Adrenal gland (tissue), 12 donors: ENCODE data around the gene BLTP3B. TPM values are rescaled to one million over a fixed set of nuclear protein-coding genes. Genes with fewer than 3 reads are reported as not detected.

Source experiments
- DNase-seq, 7 donors: peaks; one replicate each; pipeline ENCODE4 v3.0.0-alpha.2; 2019 to 2020
- H3K27ac ChIP-seq, 5 donors: fragments of 200-600 bp; sonication (generic) in 4 of 5; 1 replicate in 3 of 5; 2 replicates in 2 of 5; pipeline versions ENCODE4 v1.5.1 to v1.8.0; 2016 to 2020; ENCODE audit warnings: mild to moderate bottlenecking in 1 of 5
- H3K27me3 ChIP-seq: fragments of 200-600 bp; 2 replicates; pipeline ENCODE4 v1.8.0; 2021
- H3K36me3 ChIP-seq, 2 donors: fragments of 200-600 bp; replicated peaks in 1 of 2; 1 replicate in 1 of 2; 2 replicates in 1 of 2; pipeline versions ENCODE4 v1.5.1 to v1.8.0; 2018 to 2022
- H3K4me1 ChIP-seq, 2 donors: fragments of 200-600 bp; replicated peaks in 1 of 2; 1 replicate in 1 of 2; 2 replicates in 1 of 2; pipeline versions ENCODE4 v1.5.1 to v1.8.0; 2018 to 2021
- H3K4me3 ChIP-seq, 4 donors: fragments of 200-600 bp; sonication (generic) in 3 of 4; one replicate each; pipeline ENCODE4 v1.5.1; 2016 to 2018
- H3K9me3 ChIP-seq, 3 donors: fragments of 200-600 bp; sonication (generic) in 1 of 3; replicated peaks in 1 of 3; 1 replicate in 2 of 3; 2 replicates in 1 of 3; pipeline versions ENCODE4 v1.5.1 to v1.8.0; 2016 to 2021
- POLR2A ChIP-seq, 2 donors: fragments of 450-650 bp; IDR thresholded peaks; one replicate each; pipeline ENCODE4 v1.6.1; 2017; ENCODE audit warnings: antibody characterized with exemption in 2 of 2, mild to moderate bottlenecking in 2 of 2, moderate library complexity in 1 of 2
- WGBS, 4 donors: extraction: QIAGEN DNeasy Blood & Tissue Kit in 2 of 4; methylation state at CpG; one replicate each; pipeline versions ENCODE4 v1.1.5 to v1.1.7; 2013 to 2017; 5-methylcytosine and 5-hydroxymethylcytosine counted together
- intact Hi-C, 2 donors: fragments of 100-400 bp; cut with DNase I; formaldehyde crosslinking; loops; one replicate each; pipeline versions ENCODE4 v1.14.1 to v1.15.0; 2022 to 2023
- polyA plus RNA-seq, 3 donors: library from polyadenylated mRNA; stranded (reverse); fragments of 200-250 nt in 2 of 3; fragments of 350-450 nt in 1 of 3; fragmentation: Illumina TruSeq in 1 of 3; extraction: RNeasy Lipid Tissue Mini Kit (QIAGEN cat#74804) in 1 of 3; gene quantifications; one replicate each; pipeline ENCODE4 v1.2.3, GENCODE V29; 2013 to 2014
- total RNA-seq, 9 donors: library from RNA; depleted of rRNA in 4 of 9; stranded (reverse); fragments of >200 nt in 4 of 9; fragments of 120-200 nt in 1 of 9; fragmentation: NEBNext Ultra II Directional in 1 of 9; extraction: Animal tissue kit (Norgen Biotek cat#: 25700) in 1 of 9; gene quantifications; one replicate each; pipeline versions ENCODE4 v1.1.0 to v1.2.4, GENCODE V29; 2013 to 2023
- TF ChIP-seq, protein P1 (sequence below), 6 experiments: fragments of 450-650 bp in 4 of 6; fragments of 200-600 bp in 2 of 6; sonication (generic) in 1 of 6; IDR thresholded peaks; 1 replicate in 5 of 6; 2 replicates in 1 of 6; pipeline versions ENCODE4 v1.5.1 to v1.8.0; 2016 to 2021; ENCODE audit warnings: antibody characterized with exemption in 6 of 6, mild to moderate bottlenecking in 2 of 6, moderate library complexity in 1 of 6
- donor health status: healthy with polysubstance abuse.
- donor health status: Bipolar disorder and iron deficiency.
- donor health status: DM: yes; HTN: yes; CAD: no.
- donor health status: DM: no; HTN: no; CAD: no.
- donor health status: DM: no; HTN: no; CAD: no.
- donor health status: DM: yes; HTN: yes; CAD: no.

BLTP3B gene
- total and polyA plus RNA-seq, 12 donors = 6.0 to 50.2 (median 35.6) TPM

DNA sequence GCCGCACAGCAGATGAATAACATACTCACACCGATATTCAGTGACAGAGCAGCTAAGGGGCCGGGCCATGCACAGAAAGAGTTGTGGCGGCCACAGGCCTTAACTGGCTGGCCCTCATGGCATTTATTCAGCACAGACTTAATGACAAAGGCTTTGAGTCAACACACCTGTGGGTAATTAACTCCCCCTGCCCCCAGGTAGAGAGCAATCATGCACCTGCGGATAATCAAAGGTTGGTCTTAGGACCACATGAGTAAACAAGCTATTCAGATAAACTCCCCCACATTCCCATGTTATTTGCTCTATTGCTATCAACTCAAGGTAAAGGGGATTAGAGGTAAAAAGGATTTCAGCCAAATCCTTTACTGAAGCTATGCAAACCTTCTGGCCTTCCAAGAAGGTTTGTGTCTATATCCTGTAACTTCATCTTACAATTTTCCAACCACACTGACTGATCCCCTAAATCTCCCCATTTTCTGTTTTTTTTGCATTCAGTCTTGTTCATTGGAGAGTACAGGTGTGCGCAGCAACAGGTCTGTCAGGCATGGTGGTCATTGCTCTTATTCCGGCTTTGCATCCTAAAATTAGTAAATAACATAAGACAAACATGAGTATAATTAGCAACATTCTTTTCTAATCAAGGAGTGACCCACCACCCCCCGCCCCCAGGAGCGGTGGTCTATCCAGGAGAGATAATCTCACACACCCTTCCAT is 16.9 kb upstream of the BLTP3B start:
- H3K27me3 ChIP-seq = no peaks in the 10 kb centered on the region
- H3K4me3 ChIP-seq = no peak overlapping the region
- DNase-seq = no peak
- no peaks in the 10 kb centered on the region for H3K9me3 ChIP-seq
- intact Hi-C loops = no loop called here
- H3K36me3 ChIP-seq = no peaks in the 10 kb centered on the region
- WGBS, 4 donors = 94 to 98% (median 96%) methylated on average over 8 to 9 of the region's 9 CpGs
- no peak overlapping the region for H3K27ac ChIP-seq
- TF ChIP-seq POLR2A (IDR thresholded peaks at IDR 0.05) = no peak
- TF ChIP-seq, protein P1, sequence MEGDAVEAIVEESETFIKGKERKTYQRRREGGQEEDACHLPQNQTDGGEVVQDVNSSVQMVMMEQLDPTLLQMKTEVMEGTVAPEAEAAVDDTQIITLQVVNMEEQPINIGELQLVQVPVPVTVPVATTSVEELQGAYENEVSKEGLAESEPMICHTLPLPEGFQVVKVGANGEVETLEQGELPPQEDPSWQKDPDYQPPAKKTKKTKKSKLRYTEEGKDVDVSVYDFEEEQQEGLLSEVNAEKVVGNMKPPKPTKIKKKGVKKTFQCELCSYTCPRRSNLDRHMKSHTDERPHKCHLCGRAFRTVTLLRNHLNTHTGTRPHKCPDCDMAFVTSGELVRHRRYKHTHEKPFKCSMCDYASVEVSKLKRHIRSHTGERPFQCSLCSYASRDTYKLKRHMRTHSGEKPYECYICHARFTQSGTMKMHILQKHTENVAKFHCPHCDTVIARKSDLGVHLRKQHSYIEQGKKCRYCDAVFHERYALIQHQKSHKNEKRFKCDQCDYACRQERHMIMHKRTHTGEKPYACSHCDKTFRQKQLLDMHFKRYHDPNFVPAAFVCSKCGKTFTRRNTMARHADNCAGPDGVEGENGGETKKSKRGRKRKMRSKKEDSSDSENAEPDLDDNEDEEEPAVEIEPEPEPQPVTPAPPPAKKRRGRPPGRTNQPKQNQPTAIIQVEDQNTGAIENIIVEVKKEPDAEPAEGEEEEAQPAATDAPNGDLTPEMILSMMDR (IDR thresholded peaks at IDR 0.05) = no peak
- H3K4me1 ChIP-seq = peaks cover 6 to 13% of the 10 kb centered on the region in 2 donors

DNA sequence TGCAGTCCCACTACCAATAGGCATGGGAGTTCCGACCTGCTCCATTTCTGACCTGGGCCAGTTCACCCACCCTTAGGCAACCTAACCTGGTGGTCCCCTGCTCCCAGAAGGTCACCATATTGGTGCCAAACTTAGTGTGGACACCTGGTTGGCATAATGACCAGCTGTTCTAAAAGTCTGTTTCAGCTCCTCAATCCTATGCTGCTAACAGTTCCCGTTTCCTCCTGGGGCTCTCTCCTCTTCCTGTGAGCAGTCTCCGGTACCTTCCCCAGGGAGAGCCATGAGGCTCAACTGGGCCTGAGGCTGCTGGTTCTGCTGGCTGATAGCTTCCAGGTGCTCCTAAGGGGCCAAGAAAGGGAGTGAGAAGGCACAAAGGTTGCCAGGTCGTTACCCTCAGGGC is 15.9 kb upstream of the BLTP3B start:
- no peaks in the 10 kb centered on the region for H3K9me3 ChIP-seq
- WGBS, 4 donors = 90 to 100% (median 91%) methylated on average over 3 to 4 of the region's 4 CpGs
- H3K27me3 ChIP-seq = no peaks in the 10 kb centered on the region
- intact Hi-C loops = no loop called here
- peaks cover 3% of the 10 kb centered on the region in 2 donors for H3K4me1 ChIP-seq
- no peak for DNase-seq
- H3K36me3 ChIP-seq = no peaks in the 10 kb centered on the region
- no peak overlapping the region for H3K27ac ChIP-seq
- TF ChIP-seq POLR2A (IDR thresholded peaks at IDR 0.05) = no peak
- TF ChIP-seq, protein P1 (IDR thresholded peaks at IDR 0.05) = no peak
- H3K4me3 ChIP-seq = no peak overlapping the region

DNA sequence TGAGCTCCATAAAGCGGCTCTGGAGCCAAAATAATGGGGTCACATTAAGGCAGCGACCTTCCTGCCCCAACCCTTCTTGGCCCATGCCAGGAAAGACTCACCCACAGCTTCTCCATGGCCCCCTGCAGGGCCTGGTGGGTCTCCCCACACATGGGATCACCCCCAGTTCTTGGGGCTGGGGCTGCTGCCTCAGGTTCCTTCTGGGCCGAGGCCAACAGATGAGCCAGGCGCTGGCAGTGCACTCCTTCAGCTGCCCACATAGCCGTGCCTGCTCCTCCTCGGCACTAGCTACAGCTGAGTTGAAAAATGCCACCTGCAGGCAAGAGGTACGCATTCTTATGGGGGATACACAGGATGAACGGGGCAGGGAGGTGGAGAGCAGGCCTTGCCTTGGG is 14.8 kb upstream of the BLTP3B start:
- no peaks in the 10 kb centered on the region for H3K36me3 ChIP-seq
- intact Hi-C loops = no loop called here
- WGBS, 4 donors = 92 to 100% (median 97%) methylated on average over 4 to 8 of the region's 8 CpGs

DNA sequence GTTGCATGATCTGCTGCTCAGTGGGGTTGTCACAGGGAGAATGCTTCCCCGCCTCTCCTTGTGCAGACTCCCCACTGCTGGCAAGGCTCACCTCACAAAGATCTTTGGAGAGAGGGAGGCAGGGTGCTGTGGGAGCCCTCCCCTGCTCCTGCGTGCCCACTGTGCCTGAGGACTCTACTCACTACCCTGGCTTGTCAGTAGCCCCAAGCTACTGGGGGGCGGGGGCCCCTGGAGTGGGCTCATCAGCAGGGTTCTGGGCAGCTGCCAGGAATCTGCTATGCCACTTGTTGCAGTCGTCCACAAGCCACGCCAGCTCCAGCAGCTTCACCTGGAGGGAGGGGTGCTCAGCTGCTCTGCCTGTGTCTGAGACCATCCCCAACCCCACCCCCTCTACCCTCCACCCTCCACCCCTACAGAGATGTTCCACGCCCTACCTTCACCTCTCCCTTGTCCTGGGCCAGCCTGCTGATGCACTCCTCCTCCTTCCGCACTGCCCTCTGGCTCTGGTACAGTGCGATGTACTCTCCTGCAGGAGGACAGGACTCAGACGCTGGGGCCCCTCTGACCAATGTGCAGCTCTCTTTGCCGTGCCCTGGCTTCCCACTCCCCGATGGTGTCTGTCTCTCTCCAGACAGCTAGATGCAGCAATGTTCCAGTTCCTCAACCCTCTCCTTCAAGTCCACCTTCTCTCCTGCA is 14.2 kb upstream of the BLTP3B start:
- no peaks in the 10 kb centered on the region for H3K4me1 ChIP-seq
- no peak for DNase-seq
- 79 to 90% (median 88%) methylated on average over 7 to 11 of the region's 11 CpGs for WGBS, 4 donors
- no peaks in the 10 kb centered on the region for H3K9me3 ChIP-seq
- intact Hi-C loops = no loop called here
- TF ChIP-seq, protein P1 (IDR thresholded peaks at IDR 0.05) = no peak
- TF ChIP-seq POLR2A (IDR thresholded peaks at IDR 0.05) = no peak
- H3K4me3 ChIP-seq = no peak overlapping the region
- no peaks in the 10 kb centered on the region for H3K27me3 ChIP-seq
- H3K36me3 ChIP-seq = no peaks in the 10 kb centered on the region
- no peak overlapping the region for H3K27ac ChIP-seq

More for the DNA sequence above, 14.8 kb upstream of the BLTP3B start:
- no peak for DNase-seq
- Histone ChIP-seq H3K27me3 (no peaks in the 10 kb centered on the region), H3K4me3 (no peak overlapping the region), H3K27ac (no peak overlapping the region), H3K4me1 (no peaks in the 10 kb centered on the region), H3K9me3 (no peaks in the 10 kb centered on the region)
- TF ChIP-seq, protein P1 (IDR thresholded peaks at IDR 0.05) = no peak
- no peak for TF ChIP-seq POLR2A (IDR thresholded peaks at IDR 0.05)
